ENCODE data around the gene MYBPC2. TPM values are rescaled to one million over a fixed set of nuclear protein-coding genes. Genes with fewer than 3 reads are reported as not detected.

MYBPC2 gene
- polyA plus RNA-seq, 1 experiment = not detected

GRCh38 chr19:50476224-50476906 lies 43.7 kb downstream of the MYBPC2 start, which contains the start of the genes EMC10 and GARIN5A:
Gene EMC10 (plus strand): TSS chr19:50476507. CDS start chr19:50476545, 38 bp downstream.
Gene GARIN5A (minus strand): TSS chr19:50476848. CDS start chr19:50476388, 460 bp downstream.
- no peak for TF ChIP-seq CTCF (IDR thresholded peaks at IDR 0.05; ENCODE audit: insufficient read depth, low read depth, low read length)
- Histone ChIP-seq H3K27me3 (ENCODE audit: control insufficient read depth, insufficient read depth, low read length) (no peaks in the 10 kb centered on the region), H3K36me3 (ENCODE audit: control insufficient read depth, insufficient read depth, low read length) (peaks cover 19% of the 10 kb centered on the region), H3K4me3 (ENCODE audit: low read depth, low read length) (peak within 1 kb of the TSS; percentile 67)
- ChIA-PET CTCF (interaction anchor here (1.7 kb wide), 1 partner anchor 119 kb away, joined by 4 read pairs; no protein-coding TSS in a partner anchor), POLR2A (no interaction called here)
- peak; percentile 39 for DNase-seq (ENCODE audit: low read depth)

GRCh38 chr19:50476907-50477238 lies 44.2 kb downstream of the MYBPC2 start:
- Histone ChIP-seq H3K36me3 (ENCODE audit: control insufficient read depth, insufficient read depth, low read length) (peaks cover 22% of the 10 kb centered on the region), H3K27me3 (ENCODE audit: control insufficient read depth, insufficient read depth, low read length) (no peaks in the 10 kb centered on the region), H3K4me3 (ENCODE audit: low read depth, low read length) (peak overlapping the region; percentile 67)
- POLR2A ChIA-PET = no interaction called here
- no peak for TF ChIP-seq CTCF (IDR thresholded peaks at IDR 0.05; ENCODE audit: insufficient read depth, low read depth, low read length)
- no peak for DNase-seq (ENCODE audit: low read depth)
- CTCF ChIA-PET = no interaction called here

- ChIA-PET CTCF (interaction anchor here (1.5 to 2.3 kb wide), 4 partner anchors 12 to 120 kb away, joined by 6 to 9 read pairs (median 7); no protein-coding TSS in a partner anchor), POLR2A (no interaction called here)
- H3K4me3 ChIP-seq (ENCODE audit: low read depth, low read length) = no peak overlapping the region
- H3K27me3 ChIP-seq (ENCODE audit: control insufficient read depth, insufficient read depth, low read length) = no peaks in the 10 kb centered on the region
- DNase-seq (ENCODE audit: low read depth) = no peak
- no peak for TF ChIP-seq CTCF (IDR thresholded peaks at IDR 0.05; ENCODE audit: insufficient read depth, low read depth, low read length)
- H3K36me3 ChIP-seq (ENCODE audit: control insufficient read depth, insufficient read depth, low read length) = peaks cover 28% of the 10 kb centered on the region
Measured at GRCh38 chr19:50477751-50478515, 45.2 kb downstream of the MYBPC2 start.

- peaks cover 29% of the 10 kb centered on the region for H3K36me3 ChIP-seq (ENCODE audit: control insufficient read depth, insufficient read depth, low read length)
- TF ChIP-seq CTCF (IDR thresholded peaks at IDR 0.05; ENCODE audit: insufficient read depth, low read depth, low read length) = peak; percentile 67
- H3K4me3 ChIP-seq (ENCODE audit: low read depth, low read length) = no peak overlapping the region
- ChIA-PET POLR2A (interaction anchor here (0.6 kb wide), 1 partner anchor 29 kb away, joined by 6 read pairs; no protein-coding TSS in a partner anchor), CTCF (interaction anchor here (1.0 to 2.3 kb wide), 6 partner anchors 9 to 122 kb away, joined by 3 to 9 read pairs (median 6); no protein-coding TSS in a partner anchor)
- no peaks in the 10 kb centered on the region for H3K27me3 ChIP-seq (ENCODE audit: control insufficient read depth, insufficient read depth, low read length)
- DNase-seq (ENCODE audit: low read depth) = no peak
Measured at GRCh38 chr19:50478901-50479715, 46.4 kb downstream of the MYBPC2 start.
